Measurements from ENCODE around the gene PRXL2B. TPM values are rescaled to one million over a fixed set of nuclear protein-coding genes. Genes with fewer than 3 reads are reported as not detected.
A peak's percentile ranks its signal among the peaks of the same experiment; 100 is the strongest.

Gene PRXL2B
- total and polyA plus RNA-seq, 12 donors = 3.7 to 12.0 (median 5.4) TPM

DNA sequence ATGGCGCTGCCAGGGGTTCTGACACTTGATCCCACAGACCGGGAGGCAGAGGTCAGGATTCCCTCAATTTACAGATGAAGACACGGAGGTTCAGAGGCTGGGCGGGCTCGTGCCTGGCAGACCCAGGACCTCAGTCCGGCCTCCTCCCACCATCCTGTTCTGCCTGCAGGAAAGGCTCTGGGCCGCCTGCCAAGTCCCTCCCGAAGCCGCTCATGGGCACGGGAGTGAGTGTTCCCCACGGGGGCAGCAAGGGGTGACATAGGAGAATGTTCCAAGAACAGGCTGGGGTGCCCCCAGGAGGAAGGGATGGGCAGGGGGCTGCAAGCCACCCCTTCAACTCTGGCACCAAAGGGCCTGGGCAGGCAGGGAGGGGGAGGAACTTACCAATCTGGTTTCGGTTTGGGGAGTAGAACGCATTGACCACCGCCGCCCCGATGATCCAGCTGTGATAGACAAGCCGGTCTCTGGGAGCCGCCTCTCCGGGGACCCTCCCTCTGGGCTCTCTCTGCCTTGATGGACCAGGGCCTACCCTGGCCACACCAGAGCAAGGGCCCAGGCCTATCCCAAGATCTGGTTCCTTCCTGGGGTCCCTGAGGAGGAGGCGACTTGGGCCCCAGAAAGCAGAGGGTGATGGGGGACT, 7.5 kb downstream of the PRXL2B start:
- Histone ChIP-seq H3K9me3 (peaks cover 0 to 15% (median 9%) of the 10 kb centered on the region in 11 donors), H3K27ac (peak overlapping the region in 1 of 10 donors; percentile 6), H3K36me3 (peaks cover 0 to 8% (median 0%) of the 10 kb centered on the region in 9 donors), H3K4me1 (peaks cover 0 to 16% (median 11%) of the 10 kb centered on the region in 9 donors), H3K27me3 (peaks cover 0 to 26% (median 0%) of the 10 kb centered on the region in 7 donors), H3K4me3 (peak overlapping the region in 9 of 10 donors; percentile 6 to 51 (median 34))
- ATAC-seq (peak in 6 of 8 donors; percentile 19 to 78 (median 64)), DNase-seq (peak; percentile 68 to 77)
- TF ChIP-seq, protein P1, sequence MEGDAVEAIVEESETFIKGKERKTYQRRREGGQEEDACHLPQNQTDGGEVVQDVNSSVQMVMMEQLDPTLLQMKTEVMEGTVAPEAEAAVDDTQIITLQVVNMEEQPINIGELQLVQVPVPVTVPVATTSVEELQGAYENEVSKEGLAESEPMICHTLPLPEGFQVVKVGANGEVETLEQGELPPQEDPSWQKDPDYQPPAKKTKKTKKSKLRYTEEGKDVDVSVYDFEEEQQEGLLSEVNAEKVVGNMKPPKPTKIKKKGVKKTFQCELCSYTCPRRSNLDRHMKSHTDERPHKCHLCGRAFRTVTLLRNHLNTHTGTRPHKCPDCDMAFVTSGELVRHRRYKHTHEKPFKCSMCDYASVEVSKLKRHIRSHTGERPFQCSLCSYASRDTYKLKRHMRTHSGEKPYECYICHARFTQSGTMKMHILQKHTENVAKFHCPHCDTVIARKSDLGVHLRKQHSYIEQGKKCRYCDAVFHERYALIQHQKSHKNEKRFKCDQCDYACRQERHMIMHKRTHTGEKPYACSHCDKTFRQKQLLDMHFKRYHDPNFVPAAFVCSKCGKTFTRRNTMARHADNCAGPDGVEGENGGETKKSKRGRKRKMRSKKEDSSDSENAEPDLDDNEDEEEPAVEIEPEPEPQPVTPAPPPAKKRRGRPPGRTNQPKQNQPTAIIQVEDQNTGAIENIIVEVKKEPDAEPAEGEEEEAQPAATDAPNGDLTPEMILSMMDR (IDR thresholded peaks at IDR 0.05) = no peak
- 34 to 60% methylated on average over 20 of the region's 20 CpGs for WGBS, 2 donors
- intact Hi-C loops (cut with DNase I) = loop anchor here in 3 of 10 donors (5.0 to 10.0 kb wide), 2 partner anchors 43 to 51 kb away; no protein-coding TSS in a partner anchor

GRCh38 chr1:2594641-2595131, 8.1 kb downstream of the PRXL2B start:
- WGBS, 2 donors = 88 to 91% methylated on average over 17 of the region's 17 CpGs

GRCh38 chr1:2595261-2595811, 8.8 kb downstream of the PRXL2B start:
- no peak for DNase-seq
- Histone ChIP-seq H3K36me3 (no peaks in the 10 kb centered on the region), H3K4me3 (no peak overlapping the region), H3K4me1 (peaks cover 0 to 16% (median 11%) of the 10 kb centered on the region in 9 donors), H3K27ac (no peak overlapping the region), H3K27me3 (peaks cover 0 to 26% (median 0%) of the 10 kb centered on the region in 7 donors), H3K9me3 (peaks cover 0 to 27% (median 9%) of the 10 kb centered on the region in 11 donors)
- TF ChIP-seq, protein P1 (IDR thresholded peaks at IDR 0.05) = no peak
- intact Hi-C loops (cut with DNase I) = loop anchor here in 2 of 10 donors (10.0 kb wide), 1 partner anchor 49 kb away; no protein-coding TSS in a partner anchor
- ATAC-seq = no peak
- WGBS, 2 donors = 71 to 79% methylated on average over 19 of the region's 19 CpGs

More at GRCh38 chr1:2594641-2595131, 8.1 kb downstream of the PRXL2B start:
- TF ChIP-seq, protein P1 (IDR thresholded peaks at IDR 0.05) = no peak
- peak in 1 of 2 donors; percentile 20 for DNase-seq
- Histone ChIP-seq H3K4me1 (peaks cover 0 to 16% (median 11%) of the 10 kb centered on the region in 9 donors), H3K9me3 (peaks cover 0 to 21% (median 9%) of the 10 kb centered on the region in 11 donors), H3K27ac (no peak overlapping the region), H3K4me3 (peak overlapping the region in 1 of 10 donors; percentile 51), H3K27me3 (peaks cover 0 to 26% (median 0%) of the 10 kb centered on the region in 7 donors), H3K36me3 (peaks cover 0 to 3% (median 0%) of the 10 kb centered on the region in 9 donors)
- ATAC-seq = peak in 1 of 8 donors; percentile 3
- intact Hi-C loops (cut with DNase I) = loop anchor here in 3 of 10 donors (5.0 to 10.0 kb wide), 2 partner anchors 43 to 50 kb away; no protein-coding TSS in a partner anchor

DNA sequence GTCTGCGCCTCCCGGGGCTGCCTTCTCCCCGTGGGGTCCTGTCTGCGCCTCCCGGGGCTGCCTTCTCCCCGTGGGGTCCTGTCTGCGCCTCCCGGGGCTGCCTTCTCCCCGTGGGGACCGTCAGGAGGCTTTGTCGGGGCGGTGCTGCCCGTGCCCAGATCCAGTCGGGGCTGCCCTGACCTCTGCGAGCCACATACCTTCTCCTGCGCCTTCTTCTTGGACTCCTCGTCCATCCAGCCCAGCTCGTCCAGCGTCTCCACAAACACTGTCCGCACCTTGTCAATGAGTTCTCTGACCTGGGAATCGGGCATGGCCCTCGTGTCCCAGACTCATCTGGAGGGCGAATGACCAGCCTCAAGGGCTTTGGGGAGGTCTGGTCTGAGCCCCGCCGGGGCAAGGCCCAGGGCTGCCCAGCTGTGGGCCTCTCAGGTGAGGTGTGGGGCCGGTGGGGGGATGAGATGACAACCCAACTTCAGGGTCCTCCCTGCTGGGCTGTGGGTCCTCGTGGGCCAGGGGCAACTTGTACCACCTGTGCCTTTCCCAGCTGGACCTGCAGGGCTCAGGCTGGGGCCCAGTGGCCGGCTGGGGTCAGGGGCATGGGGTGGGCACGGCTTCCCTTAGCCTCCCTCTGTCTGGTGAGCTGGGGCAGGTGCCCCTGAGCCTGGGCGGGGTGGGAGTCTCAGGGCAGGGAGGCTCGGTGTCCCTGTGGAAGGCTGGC, 9.4 kb downstream of the PRXL2B start:
- WGBS, 2 donors = 78 to 82% methylated on average over 31 of the region's 31 CpGs
- TF ChIP-seq, protein P1 (IDR thresholded peaks at IDR 0.05) = no peak
- DNase-seq = no peak
- no peak for ATAC-seq
- intact Hi-C loops (cut with DNase I) = loop anchor here in 2 of 10 donors (10.0 kb wide), 1 partner anchor 49 kb away; no protein-coding TSS in a partner anchor
- H3K27me3 ChIP-seq = peaks cover 0 to 26% (median 0%) of the 10 kb centered on the region in 7 donors
- H3K9me3 ChIP-seq = peaks cover 0 to 33% (median 9%) of the 10 kb centered on the region in 11 donors
- H3K4me3 ChIP-seq = no peak overlapping the region
- H3K36me3 ChIP-seq = no peaks in the 10 kb centered on the region
- H3K4me1 ChIP-seq = peaks cover 0 to 16% (median 11%) of the 10 kb centered on the region in 9 donors
- H3K27ac ChIP-seq = no peak overlapping the region

Data from heart right ventricle (tissue), 16 donors.